Right lobe of liver (tissue), 6 donors: ENCODE data around the gene NSUN3. TPM values are rescaled to one million over a fixed set of nuclear protein-coding genes. Genes with fewer than 3 reads are reported as not detected.
"Not testable (repeated sequence)": the region's sequence is repeated elsewhere in the genome, so short reads cannot be mapped to it uniquely, and the experiment has no call there.

Experiments used
- ATAC-seq, 4 donors: fragments of 200-7000 bp; cut with Tn5 transposase; one replicate each; pipeline ENCODE4 v1.9.1; 2020; ENCODE audit warnings: mild to moderate bottlenecking in 4 of 4, moderate library complexity in 4 of 4
- DNase-seq, 3 donors: peaks; one replicate each; pipeline ENCODE4 v3.0.0-alpha.2; 2020
- H3K27ac ChIP-seq, 3 donors: fragments of 200-600 bp; one replicate each; pipeline ENCODE4 v1.8.0; 2022
- H3K27me3 ChIP-seq, 2 donors: fragments of 200-600 bp; one replicate each; pipeline ENCODE4 v1.8.0; 2022
- H3K36me3 ChIP-seq, 4 donors: fragments of 200-600 bp; sonication (generic) in 1 of 4; one replicate each; pipeline versions ENCODE4 v1.5.1 to v1.8.0; 2017 to 2022; ENCODE audit warnings: control low read depth in 1 of 4
- H3K4me1 ChIP-seq, 4 donors: fragments of 200-600 bp; sonication (generic) in 1 of 4; one replicate each; pipeline versions ENCODE4 v1.5.1 to v1.8.0; 2017 to 2022; ENCODE audit warnings: control low read depth in 1 of 4
- H3K4me3 ChIP-seq, 3 donors: fragments of 200-600 bp; one replicate each; pipeline ENCODE4 v1.8.0; 2022
- H3K9me3 ChIP-seq, 4 donors: fragments of 200-600 bp; sonication (generic) in 1 of 4; one replicate each; pipeline versions ENCODE4 v1.5.1 to v1.8.0; 2017 to 2022; ENCODE audit warnings: control low read depth in 1 of 4
- POLR2A ChIP-seq: fragments of 450-650 bp; IDR thresholded peaks from one replicate; pipeline ENCODE4 v1.6.1; 2017; ENCODE audit warnings: antibody characterized with exemption, mild to moderate bottlenecking
- WGBS: methylation state at CpG from one replicate; pipeline ENCODE4 v1.1.6; 2018; ENCODE audit warnings: low coverage, low lambda C conversion rate; ENCODE audit not compliant: insufficient coverage; ENCODE audit errors: missing lambda C conversion rate; 5-methylcytosine and 5-hydroxymethylcytosine counted together
- intact Hi-C, 2 donors: fragments of 100-400 bp; cut with DNase I; formaldehyde crosslinking; loops; one replicate each; pipeline versions ENCODE4 v1.11.2 to v1.14.1; 2022
- total RNA-seq, 6 experiments: library from RNA; depleted of rRNA in 2 of 6; stranded (reverse); fragments of >200 nt in 2 of 6; fragmentation: NEBNext Ultra II Directional in 3 of 6; extraction: Animal tissue kit (Norgen Biotek cat#: 25700) in 3 of 6; gene quantifications; one replicate each; pipeline versions ENCODE4 v1.1.0 to v1.2.4, GENCODE V29; 2016 to 2023
- TF ChIP-seq, protein P1 (sequence below), 4 donors: fragments of 200-600 bp in 3 of 4; fragments of 450-650 bp in 1 of 4; IDR thresholded peaks; one replicate each; pipeline versions ENCODE4 v1.5.1 to v1.8.0; 2016 to 2022; ENCODE audit warnings: antibody characterized with exemption in 4 of 4, mild to moderate bottlenecking in 2 of 4
- donor health status: DM: no; HTN: yes; CAD: no.
- donor health status: DM: no; HTN: no; CAD: no.
- donor health status: DM: no; HTN: no; CAD: no.
- donor health status: DM: no; HTN: yes; CAD: no.
- donor health status: DM: no; HTN: yes; CAD: no.

NSUN3 gene
- total RNA-seq, 6 experiments from 2014 or later = 4.9 to 6.2 (median 5.6) TPM

DNA sequence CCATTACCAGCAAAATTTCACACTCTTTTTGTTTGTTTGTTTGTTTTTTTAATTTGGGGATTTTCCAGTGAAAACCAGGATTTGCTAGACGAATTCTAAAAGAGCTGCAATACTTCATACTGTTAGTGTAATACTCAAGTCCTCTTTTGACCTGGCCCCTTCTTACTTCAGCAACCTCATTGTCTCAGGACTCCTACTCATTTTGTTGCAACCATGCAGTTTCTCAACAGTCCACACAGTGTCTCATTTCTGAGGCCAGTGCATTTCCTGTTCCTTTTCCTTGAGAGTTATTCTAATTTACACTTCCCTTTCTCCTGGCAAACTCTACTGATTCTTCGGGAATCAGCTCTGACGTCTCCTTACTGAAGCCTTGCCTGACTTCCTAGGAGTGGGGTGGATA is 35.6 kb downstream of the NSUN3 start:
- H3K27ac ChIP-seq = no peak overlapping the region
- no peaks in the 10 kb centered on the region for H3K9me3 ChIP-seq
- no peak for DNase-seq
- intact Hi-C loops = no loop called here
- WGBS = 60% methylated on average over 3 of the region's 3 CpGs
- peaks cover 0 to 7% (median 3%) of the 10 kb centered on the region in 4 donors for H3K36me3 ChIP-seq
- peak; percentile 30 to 59 (median 42) for ATAC-seq
- H3K4me1 ChIP-seq = no peaks in the 10 kb centered on the region
- no peak for TF ChIP-seq POLR2A
- TF ChIP-seq, protein P1, sequence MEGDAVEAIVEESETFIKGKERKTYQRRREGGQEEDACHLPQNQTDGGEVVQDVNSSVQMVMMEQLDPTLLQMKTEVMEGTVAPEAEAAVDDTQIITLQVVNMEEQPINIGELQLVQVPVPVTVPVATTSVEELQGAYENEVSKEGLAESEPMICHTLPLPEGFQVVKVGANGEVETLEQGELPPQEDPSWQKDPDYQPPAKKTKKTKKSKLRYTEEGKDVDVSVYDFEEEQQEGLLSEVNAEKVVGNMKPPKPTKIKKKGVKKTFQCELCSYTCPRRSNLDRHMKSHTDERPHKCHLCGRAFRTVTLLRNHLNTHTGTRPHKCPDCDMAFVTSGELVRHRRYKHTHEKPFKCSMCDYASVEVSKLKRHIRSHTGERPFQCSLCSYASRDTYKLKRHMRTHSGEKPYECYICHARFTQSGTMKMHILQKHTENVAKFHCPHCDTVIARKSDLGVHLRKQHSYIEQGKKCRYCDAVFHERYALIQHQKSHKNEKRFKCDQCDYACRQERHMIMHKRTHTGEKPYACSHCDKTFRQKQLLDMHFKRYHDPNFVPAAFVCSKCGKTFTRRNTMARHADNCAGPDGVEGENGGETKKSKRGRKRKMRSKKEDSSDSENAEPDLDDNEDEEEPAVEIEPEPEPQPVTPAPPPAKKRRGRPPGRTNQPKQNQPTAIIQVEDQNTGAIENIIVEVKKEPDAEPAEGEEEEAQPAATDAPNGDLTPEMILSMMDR (IDR thresholded peaks at IDR 0.05) = peak in 1 of 4 donors; percentile 5
- no peaks in the 10 kb centered on the region for H3K27me3 ChIP-seq
- H3K4me3 ChIP-seq = no peak overlapping the region

GRCh38 chr3:94099311-94099710 is 36.5 kb downstream of the NSUN3 start:
- WGBS = 82% methylated on average over 1 of the region's 1 CpG
- Histone ChIP-seq H3K9me3 (no peaks in the 10 kb centered on the region), H3K4me1 (no peaks in the 10 kb centered on the region), H3K27me3 (no peaks in the 10 kb centered on the region), H3K36me3 (peaks cover 0 to 10% (median 3%) of the 10 kb centered on the region in 4 donors), H3K4me3 (no peak overlapping the region), H3K27ac (no peak overlapping the region)
- intact Hi-C loops = no loop called here
- ATAC-seq (no peak), DNase-seq (no peak)
- TF ChIP-seq, protein P1 (IDR thresholded peaks at IDR 0.05) = no peak

GRCh38 chr3:94101860-94102259 is 39.0 kb downstream of the NSUN3 start:
- Histone ChIP-seq H3K9me3 (no peaks in the 10 kb centered on the region), H3K4me3 (no peak overlapping the region), H3K4me1 (no peaks in the 10 kb centered on the region), H3K36me3 (peaks cover 0 to 7% (median 1%) of the 10 kb centered on the region in 4 donors), H3K27ac (no peak overlapping the region), H3K27me3 (no peaks in the 10 kb centered on the region)
- ATAC-seq (no peak), DNase-seq (no peak)
- no peak for TF ChIP-seq POLR2A
- TF ChIP-seq, protein P1 (IDR thresholded peaks at IDR 0.05) = no peak
- intact Hi-C loops = no loop called here
- 58% methylated on average over 4 of the region's 4 CpGs for WGBS

- Histone ChIP-seq H3K4me3 (no peak overlapping the region), H3K4me1 (no peaks in the 10 kb centered on the region), H3K27me3 (no peaks in the 10 kb centered on the region), H3K9me3 (no peaks in the 10 kb centered on the region), H3K36me3 (peaks cover 0 to 4% (median 2%) of the 10 kb centered on the region in 4 donors), H3K27ac (no peak overlapping the region)
- TF ChIP-seq, protein P1 (IDR thresholded peaks at IDR 0.05) = no peak
- no peak for TF ChIP-seq POLR2A
- DNase-seq (no peak), ATAC-seq (no peak)
- intact Hi-C loops = no loop called here
- WGBS = 88% methylated on average over 5 of the region's 5 CpGs
These were observed 43.4 kb downstream of the NSUN3 start for GRCh38 chr3:94106268-94106667.

DNA sequence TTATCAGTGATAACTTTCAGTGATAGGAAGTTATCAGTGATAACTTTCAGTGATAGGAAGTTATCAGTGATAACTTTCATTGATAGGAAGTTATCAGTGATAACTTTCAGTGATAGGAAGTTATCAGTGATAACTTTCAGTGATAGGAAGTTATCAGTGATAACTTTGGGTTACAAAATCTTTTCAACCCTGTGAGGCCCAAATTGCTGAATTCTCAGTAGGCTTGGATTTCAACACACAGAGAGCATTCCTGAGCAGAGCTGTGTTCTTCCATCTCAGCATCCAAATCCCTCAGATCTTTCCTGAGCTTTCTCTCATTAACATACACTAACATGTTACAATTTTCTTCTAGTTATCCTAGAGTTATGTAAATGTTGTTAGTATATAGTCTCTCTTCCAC is 47.4 kb downstream of the NSUN3 start:
- H3K36me3 ChIP-seq, intact Hi-C loops, DNase-seq: not testable (repeated sequence)

More for the DNA sequence above, 47.4 kb downstream of the NSUN3 start:
- not testable (repeated sequence) for H3K27ac ChIP-seq, H3K4me3 ChIP-seq, H3K27me3 ChIP-seq, H3K4me1 ChIP-seq, H3K9me3 ChIP-seq, ATAC-seq
